Spleen (tissue), 7 donors: ENCODE results near the gene RAD23A.

Experiments used
- POLR2A ChIP-seq, 3 donors: fragments of 450-650 bp; IDR thresholded peaks; one replicate each; pipeline ENCODE4 v1.5.1; 2017; ENCODE audit warnings: antibody characterized with exemption in 3 of 3, mild to moderate bottlenecking in 1 of 3
- POLR2AphosphoS5 ChIP-seq, 3 donors: sonication (generic); formaldehyde crosslinking; IDR thresholded peaks; one replicate each; pipeline ENCODE4 v1.5.1; 2017; ENCODE audit warnings: antibody characterized with exemption in 3 of 3
- TF ChIP-seq, protein P1 (sequence below), 11 experiments: fragments of 200-600 bp in 7 of 11; fragments of 450-650 bp in 4 of 11; sonication (generic) in 4 of 11; IDR thresholded peaks in 8 of 11; conservative IDR thresholded peaks in 3 of 11; 1 replicate in 7 of 11; 2 replicates in 4 of 11; pipeline versions ENCODE4 v1.4.0 to v1.8.0; 2016 to 2021; ENCODE audit warnings: antibody characterized with exemption in 11 of 11, inconsistent platforms in 4 of 11, mild to moderate bottlenecking in 1 of 11
- donor health status: DM: no; HTN: no; CAD: no; lungs with moderate emphysema.
- donor health status: DM: no; HTN: no; CAD: no.
- donor health status: DM: no; HTN: no; CAD: no.

DNA sequence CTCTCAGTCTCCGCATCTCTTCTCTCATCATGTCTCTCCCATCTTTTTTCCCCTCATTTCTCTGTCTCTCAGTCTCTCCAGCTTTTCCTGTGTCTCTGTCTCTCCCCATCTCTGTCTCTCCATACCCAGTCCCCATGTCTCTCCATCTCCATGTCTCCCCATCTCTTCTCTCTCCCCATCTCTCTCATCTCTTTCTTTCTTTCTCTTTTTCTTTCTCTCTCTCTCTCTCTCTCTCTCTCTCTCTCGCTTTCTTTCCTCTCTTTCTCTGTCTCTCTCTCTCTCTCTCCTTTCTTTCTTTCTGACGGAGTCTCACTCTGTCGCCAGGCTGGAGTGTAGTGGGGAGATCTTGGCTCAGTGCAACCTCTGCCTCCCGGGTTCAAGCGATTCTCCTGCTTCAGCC lies 37.0 kb downstream of the RAD23A start:
- TF ChIP-seq POLR2A (IDR thresholded peaks at IDR 0.05) (no peak), POLR2AphosphoS5 (IDR thresholded peaks at IDR 0.05) (no peak)
- TF ChIP-seq, protein P1, sequence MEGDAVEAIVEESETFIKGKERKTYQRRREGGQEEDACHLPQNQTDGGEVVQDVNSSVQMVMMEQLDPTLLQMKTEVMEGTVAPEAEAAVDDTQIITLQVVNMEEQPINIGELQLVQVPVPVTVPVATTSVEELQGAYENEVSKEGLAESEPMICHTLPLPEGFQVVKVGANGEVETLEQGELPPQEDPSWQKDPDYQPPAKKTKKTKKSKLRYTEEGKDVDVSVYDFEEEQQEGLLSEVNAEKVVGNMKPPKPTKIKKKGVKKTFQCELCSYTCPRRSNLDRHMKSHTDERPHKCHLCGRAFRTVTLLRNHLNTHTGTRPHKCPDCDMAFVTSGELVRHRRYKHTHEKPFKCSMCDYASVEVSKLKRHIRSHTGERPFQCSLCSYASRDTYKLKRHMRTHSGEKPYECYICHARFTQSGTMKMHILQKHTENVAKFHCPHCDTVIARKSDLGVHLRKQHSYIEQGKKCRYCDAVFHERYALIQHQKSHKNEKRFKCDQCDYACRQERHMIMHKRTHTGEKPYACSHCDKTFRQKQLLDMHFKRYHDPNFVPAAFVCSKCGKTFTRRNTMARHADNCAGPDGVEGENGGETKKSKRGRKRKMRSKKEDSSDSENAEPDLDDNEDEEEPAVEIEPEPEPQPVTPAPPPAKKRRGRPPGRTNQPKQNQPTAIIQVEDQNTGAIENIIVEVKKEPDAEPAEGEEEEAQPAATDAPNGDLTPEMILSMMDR (IDR thresholded peaks at IDR 0.05 in 8 of 11, conservative IDR thresholded peaks at IDR 0.05 in 3 of 11), result no peak
